ENCODE results near the gene HBP1. TPM values are rescaled to one million over a fixed set of nuclear protein-coding genes. Genes with fewer than 3 reads are reported as not detected.
"Not testable (repeated sequence)": the region's sequence is repeated elsewhere in the genome, so short reads cannot be mapped to it uniquely, and the experiment has no call there.

The HBP1 gene
- total RNA-seq, 4 donors from 2014 or later, result 57.6 to 67.7 (median 66.9) TPM

GRCh38 chr7:107213193-107213788 lies 44.5 kb downstream of the HBP1 start:
- Histone ChIP-seq H3K4me1 (no peaks in the 10 kb centered on the region), H3K4me3 (no peak overlapping the region), H3K27ac (no peak overlapping the region), H3K27me3 (no peaks in the 10 kb centered on the region), H3K36me3 (peaks cover 0 to 15% (median 0%) of the 10 kb centered on the region in 3 donors), H3K9me3 (no peaks in the 10 kb centered on the region)
- TF ChIP-seq POLR2A (IDR thresholded peaks at IDR 0.05) (no peak), CTCF (IDR thresholded peaks at IDR 0.05) (no peak)
- no peak for DNase-seq

DNA sequence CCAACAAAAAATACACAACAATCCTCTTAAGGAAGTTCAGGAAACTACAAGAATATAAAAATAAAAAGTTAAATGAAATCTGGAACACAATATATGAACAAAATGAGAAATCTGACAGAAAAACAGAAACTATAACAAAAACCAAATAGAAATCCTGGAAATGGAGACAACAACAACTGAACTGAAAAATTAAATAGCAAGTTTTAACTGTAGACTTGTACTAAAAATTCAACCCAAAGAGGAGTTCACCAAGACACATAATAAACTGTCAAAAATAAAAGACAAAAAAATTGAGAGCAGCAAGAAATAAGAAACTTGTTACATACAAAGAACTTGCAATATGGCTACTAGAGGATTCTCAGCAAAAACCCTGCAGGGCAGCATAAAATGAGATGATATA lies 45.1 kb downstream of the HBP1 start:
- no peaks in the 10 kb centered on the region for H3K4me1 ChIP-seq
- no peak for DNase-seq
- no peak overlapping the region for H3K27ac ChIP-seq
- H3K4me3 ChIP-seq, result no peak overlapping the region
- no peak for TF ChIP-seq CTCF (IDR thresholded peaks at IDR 0.05)
- no peak for TF ChIP-seq POLR2A (IDR thresholded peaks at IDR 0.05)
- H3K36me3 ChIP-seq, result peaks cover 0 to 15% (median 0%) of the 10 kb centered on the region in 3 donors
- H3K27me3 ChIP-seq, result no peaks in the 10 kb centered on the region
- no peaks in the 10 kb centered on the region for H3K9me3 ChIP-seq

GRCh38 chr7:107219563-107220244 lies 50.9 kb downstream of the HBP1 start:
- no peak for DNase-seq
- H3K36me3 ChIP-seq, result no peaks in the 10 kb centered on the region
- H3K27ac ChIP-seq, result no peak overlapping the region
- no peaks in the 10 kb centered on the region for H3K9me3 ChIP-seq
- peaks cover 0 to 4% (median 0%) of the 10 kb centered on the region in 4 donors for H3K4me1 ChIP-seq
- no peaks in the 10 kb centered on the region for H3K27me3 ChIP-seq
- no peak overlapping the region for H3K4me3 ChIP-seq
- no peak for TF ChIP-seq POLR2A (IDR thresholded peaks at IDR 0.05)
- TF ChIP-seq CTCF (IDR thresholded peaks at IDR 0.05), result no peak

DNA sequence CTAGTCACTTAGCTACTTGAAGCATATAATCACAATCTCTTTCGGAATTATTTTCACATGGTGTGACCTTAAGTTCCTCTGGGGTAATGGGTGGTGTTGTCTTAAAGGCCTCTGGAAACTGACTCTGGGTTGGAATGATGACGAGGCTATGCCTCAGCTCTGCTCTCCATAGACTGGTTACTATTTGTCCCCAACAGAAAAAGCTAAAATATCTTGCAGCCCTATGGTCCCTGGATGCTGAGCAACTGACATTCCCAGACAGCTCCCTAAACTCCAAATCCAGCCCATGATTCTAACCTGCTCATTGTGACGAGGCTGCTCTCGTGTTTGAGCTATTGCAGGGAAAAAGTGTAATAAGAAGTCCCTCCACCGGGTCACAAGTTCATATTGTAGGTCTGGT lies 51.6 kb downstream of the HBP1 start:
- Histone ChIP-seq H3K27me3 (no peaks in the 10 kb centered on the region), H3K4me3 (no peak overlapping the region), H3K4me1 (peaks cover 0 to 7% (median 0%) of the 10 kb centered on the region in 4 donors), H3K27ac (no peak overlapping the region), H3K9me3 (no peaks in the 10 kb centered on the region), H3K36me3 (no peaks in the 10 kb centered on the region)
- DNase-seq, result no peak
- TF ChIP-seq CTCF (IDR thresholded peaks at IDR 0.05) (no peak), POLR2A (IDR thresholded peaks at IDR 0.05) (no peak)

DNA sequence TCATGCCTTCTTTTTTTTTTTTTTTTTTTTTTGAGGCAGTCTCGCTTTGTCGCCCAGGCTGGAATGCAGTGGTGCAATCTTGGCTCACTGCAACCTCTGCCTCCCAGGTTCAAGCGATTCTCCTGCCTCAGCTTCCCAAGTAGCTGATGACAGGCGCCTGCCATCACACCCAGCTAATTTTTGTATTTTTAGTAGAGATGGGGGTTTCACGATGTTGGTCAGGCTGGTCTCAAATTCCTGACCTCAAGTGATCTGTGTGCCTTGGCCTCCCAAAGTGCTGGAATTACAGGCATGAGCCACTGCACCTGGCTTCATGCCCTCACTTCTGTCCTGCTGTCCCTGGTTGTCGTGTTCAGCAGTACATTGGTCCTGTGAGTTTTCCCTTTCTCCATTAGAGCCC lies 52.0 kb downstream of the HBP1 start:
- not testable (repeated sequence) for H3K27ac ChIP-seq, H3K4me1 ChIP-seq, DNase-seq, H3K9me3 ChIP-seq, H3K4me3 ChIP-seq, H3K36me3 ChIP-seq, H3K27me3 ChIP-seq

- no peak overlapping the region for H3K4me3 ChIP-seq
- peaks cover 0 to 7% (median 0%) of the 10 kb centered on the region in 4 donors for H3K4me1 ChIP-seq
- DNase-seq, result no peak
- no peaks in the 10 kb centered on the region for H3K27me3 ChIP-seq
- no peak overlapping the region for H3K27ac ChIP-seq
- TF ChIP-seq CTCF (IDR thresholded peaks at IDR 0.05), result no peak
- H3K9me3 ChIP-seq, result no peaks in the 10 kb centered on the region
- H3K36me3 ChIP-seq, result peaks cover 0 to 8% (median 0%) of the 10 kb centered on the region in 3 donors
Measured at GRCh38 chr7:107224374-107225223, 55.8 kb downstream of the HBP1 start.

All from Peyer's patch (tissue), 4 donors.